CD14-positive monocyte (primary cell): ENCODE results near the gene RETSAT. TPM values are rescaled to one million over a fixed set of nuclear protein-coding genes. Genes with fewer than 3 reads are reported as not detected.

Source experiments
- DNase-seq, 3 donors: peaks; one replicate each; pipeline ENCODE4 v3.0.0-alpha.2; 2011 to 2022
- H2AFZ ChIP-seq: 2 replicates; pipeline ENCODE4 v1.6.0; 2012; ENCODE audit warnings: mild to moderate bottlenecking, low read depth, low read length, inconsistent platforms; ENCODE audit not compliant: insufficient read depth, poor library complexity, severe bottlenecking
- H3K27ac ChIP-seq, 2 donors: 1 replicate in 1 of 2; 2 replicates in 1 of 2; pipeline ENCODE4 v1.5.1; 2012 to 2013; ENCODE audit warnings: low read length in 2 of 2, control low read depth in 1 of 2, inconsistent platforms in 1 of 2, low read depth in 1 of 2, mild to moderate bottlenecking in 1 of 2
- H3K27me3 ChIP-seq, 2 donors: one replicate each; pipeline versions ENCODE4 v1.6.0 to v1.6.1; 2011 to 2013; ENCODE audit warnings: low read length in 2 of 2; ENCODE audit not compliant: control insufficient read depth in 2 of 2, insufficient read depth in 2 of 2
- H3K36me3 ChIP-seq, 2 donors: replicated peaks in 1 of 2; 1 replicate in 1 of 2; 2 replicates in 1 of 2; pipeline versions ENCODE4 v1.5.1 to v1.6.1; 2012 to 2013; ENCODE audit warnings: low read length in 2 of 2, control low read depth in 1 of 2, inconsistent platforms in 1 of 2, mild to moderate bottlenecking in 1 of 2; ENCODE audit not compliant: insufficient read depth in 2 of 2, control insufficient read depth in 1 of 2
- H3K4me1 ChIP-seq, 2 donors: 1 replicate in 1 of 2; 2 replicates in 1 of 2; pipeline versions ENCODE4 v1.5.1 to v1.6.1; 2012 to 2013; ENCODE audit warnings: low read length in 2 of 2, control low read depth in 1 of 2, inconsistent platforms in 1 of 2, mild to moderate bottlenecking in 1 of 2, moderate library complexity in 1 of 2; ENCODE audit not compliant: insufficient read depth in 2 of 2, control insufficient read depth in 1 of 2
- H3K4me2 ChIP-seq: replicated peaks from 2 replicates; pipeline ENCODE3; 2012; ENCODE audit warnings: low read length, moderate library complexity, mild to moderate bottlenecking; ENCODE audit not compliant: poor library complexity, severe bottlenecking; ENCODE audit errors: extremely low read depth
- H3K4me3 ChIP-seq, 3 experiments: fragments of 200-600 bp in 1 of 3; sonication (generic) in 1 of 3; replicated peaks in 1 of 3; 1 replicate in 2 of 3; 2 replicates in 1 of 3; pipeline ENCODE4 v1.5.1; 2011 to 2013; ENCODE audit warnings: low read length in 3 of 3, mild to moderate bottlenecking in 3 of 3, control low read depth in 2 of 3, low read depth in 2 of 3, inconsistent platforms in 1 of 3, moderate library complexity in 1 of 3
- H3K79me2 ChIP-seq: 2 replicates; pipeline ENCODE4 v1.6.0; 2012; ENCODE audit warnings: mild to moderate bottlenecking, control low read depth, inconsistent platforms, low read length, moderate library complexity; ENCODE audit not compliant: insufficient read depth
- H3K9ac ChIP-seq: 2 replicates; pipeline ENCODE4 v1.6.0; 2017; ENCODE audit warnings: low read length, mild to moderate bottlenecking; ENCODE audit not compliant: insufficient read depth, poor library complexity, severe bottlenecking
- H3K9me3 ChIP-seq, 2 donors: replicated peaks in 1 of 2; 1 replicate in 1 of 2; 2 replicates in 1 of 2; pipeline versions ENCODE4 v1.5.1 to v1.6.1; 2012 to 2013; ENCODE audit warnings: low read length in 2 of 2, control low read depth in 1 of 2; ENCODE audit not compliant: control insufficient read depth in 1 of 2, insufficient read depth in 1 of 2
- H4K20me1 ChIP-seq: 2 replicates; pipeline ENCODE4 v1.6.0; 2012; ENCODE audit warnings: mild to moderate bottlenecking, low read length, control low read depth, moderate library complexity; ENCODE audit not compliant: insufficient read depth
- H3K27ac Mint-ChIP-seq, 7 donors: one replicate each; pipeline ENCODE4 v1.8.0; 2020; ENCODE audit warnings: mild to moderate bottlenecking in 7 of 7, mixed read lengths in 7 of 7, moderate library complexity in 6 of 7, inconsistent platforms in 2 of 7
- H3K27me3 Mint-ChIP-seq, 3 donors: one replicate each; pipeline ENCODE4 v1.8.0; 2021 to 2022; ENCODE audit warnings: low read depth in 3 of 3, mild to moderate bottlenecking in 3 of 3, mixed read lengths in 3 of 3, moderate library complexity in 3 of 3, inconsistent platforms in 1 of 3
- H3K36me3 Mint-ChIP-seq, 2 donors: one replicate each; pipeline ENCODE4 v1.8.0; 2020; ENCODE audit warnings: mixed read lengths in 2 of 2, inconsistent platforms in 1 of 2, mild to moderate bottlenecking in 1 of 2
- H3K4me1 Mint-ChIP-seq: one replicate; pipeline ENCODE4 v1.8.0; 2020; ENCODE audit warnings: mild to moderate bottlenecking, mixed read lengths
- H3K4me3 Mint-ChIP-seq, 2 donors: one replicate each; pipeline ENCODE4 v1.8.0; 2020; ENCODE audit warnings: mild to moderate bottlenecking in 2 of 2, mixed read lengths in 2 of 2, moderate library complexity in 1 of 2
- H3K9me3 Mint-ChIP-seq, 7 donors: one replicate each; pipeline ENCODE4 v1.8.0; 2020 to 2022; ENCODE audit warnings: mixed read lengths in 7 of 7, mild to moderate bottlenecking in 6 of 7, moderate library complexity in 6 of 7, inconsistent platforms in 2 of 7
- CTCF ChIP-seq: fragments of 200-600 bp; IDR thresholded peaks from one replicate; pipeline ENCODE4 v1.8.0; 2022; ENCODE audit warnings: antibody characterized with exemption, mild to moderate bottlenecking
- WGBS: methylation state at CpG from one replicate; pipeline ENCODE4 v1.1.5; 2013; ENCODE audit warnings: missing lambda C conversion rate; ENCODE audit not compliant: insufficient coverage; 5-methylcytosine and 5-hydroxymethylcytosine counted together
- intact Hi-C, 2 donors: fragments of 100-400 bp; cut with micrococcal nuclease; formaldehyde crosslinking; loops; one replicate each; pipeline versions ENCODE4 v1.15.0 to v1.15.1; 2023
- polyA plus RNA-seq, 3 donors: library from polyadenylated mRNA; depleted of rRNA in 1 of 3; unstranded in 2 of 3; stranded (reverse) in 1 of 3; fragments of 300-500 nt in 2 of 3; fragments of >200 nt in 1 of 3; fragmentation: Illumina TruSeq in 2 of 3; gene quantifications; 1 replicate in 2 of 3; 2 replicates in 1 of 3; pipeline ENCODE4 v1.2.3, GENCODE V29; 2012 to 2021

RETSAT gene
- polyA plus RNA-seq, 3 donors: 12.4 to 15.8 (median 15.0) TPM

- WGBS: 2% methylated on average over 3 of the region's 9 CpGs
- Mint-ChIP-seq H3K9me3 (no peaks in the 10 kb centered on the region), H3K4me3 (peak overlapping the region; percentile 26 to 27), H3K27ac (peak overlapping the region in 6 of 7 donors; percentile 84 to 100 (median 97)), H3K4me1 (peaks cover 86% of the 10 kb centered on the region), H3K36me3 (peaks cover 62 to 71% of the 10 kb centered on the region in 2 donors), H3K27me3 (peaks cover 0 to 3% (median 0%) of the 10 kb centered on the region in 3 donors)
- H3K27ac ChIP-seq: peak overlapping the region in 1 of 2 donors; percentile 98
- H3K4me1 ChIP-seq: peaks cover 81 to 93% of the 10 kb centered on the region in 2 donors
- H3K36me3 ChIP-seq: peaks cover 52 to 62% of the 10 kb centered on the region in 2 donors
- intact Hi-C loops: loop anchor here in 1 of 2 donors (10.0 kb wide), 1 partner anchor 81 kb away; no protein-coding TSS in a partner anchor
- peaks cover 100% of the 10 kb centered on the region for H3K79me2 ChIP-seq
- no peaks in the 10 kb centered on the region for H3K9me3 ChIP-seq
- H3K9ac ChIP-seq: no peak overlapping the region
- H4K20me1 ChIP-seq: peaks cover 80% of the 10 kb centered on the region
- DNase-seq: no peak
- no peak for TF ChIP-seq CTCF
- H3K4me2 ChIP-seq: peak overlapping the region; percentile 6
- no peak overlapping the region for H2AFZ ChIP-seq
- no peaks in the 10 kb centered on the region for H3K27me3 ChIP-seq
- H3K4me3 ChIP-seq: peak overlapping the region in 1 of 3 experiments; percentile 28
Observed at GRCh38 chr2:85323351-85323987, 30.9 kb downstream of the RETSAT start.

GRCh38 chr2:85319796-85320195 lies 34.5 kb downstream of the RETSAT start:
- Histone ChIP-seq H2AFZ (no peak overlapping the region), H3K27ac (peak overlapping the region in 1 of 2 donors; percentile 63), H3K9me3 (no peaks in the 10 kb centered on the region), H3K4me2 (peak overlapping the region; percentile 17), H3K79me2 (peaks cover 77% of the 10 kb centered on the region), H3K36me3 (peaks cover 86 to 94% of the 10 kb centered on the region in 2 donors), H4K20me1 (peaks cover 100% of the 10 kb centered on the region), H3K27me3 (no peaks in the 10 kb centered on the region), H3K4me3 (peak overlapping the region in 1 of 3 experiments; percentile 13), H3K4me1 (peaks cover 61 to 69% of the 10 kb centered on the region in 2 donors), H3K9ac (no peak overlapping the region)
- intact Hi-C loops: loop anchor here in 1 of 2 donors (10.0 kb wide), 1 partner anchor 85 kb away; no protein-coding TSS in a partner anchor
- WGBS: 33% methylated on average over 1 of the region's 4 CpGs
- Mint-ChIP-seq H3K4me1 (peaks cover 69% of the 10 kb centered on the region), H3K4me3 (no peak overlapping the region), H3K36me3 (peaks cover 82 to 90% of the 10 kb centered on the region in 2 donors), H3K27ac (peak overlapping the region; percentile 2 to 87 (median 75)), H3K9me3 (no peaks in the 10 kb centered on the region), H3K27me3 (peaks cover 0 to 3% (median 0%) of the 10 kb centered on the region in 3 donors)
- peak; percentile 17 to 66 (median 37) for DNase-seq
- no peak for TF ChIP-seq CTCF
